Heart left ventricle (tissue), 16 donors: Measurements from ENCODE around the gene NEK5. TPM values are rescaled to one million over a fixed set of nuclear protein-coding genes. Genes with fewer than 3 reads are reported as not detected.
A peak's percentile ranks its signal among the peaks of the same experiment; 100 is the strongest.

Experiments
- ATAC-seq, 4 donors: fragments of 200-7000 bp; cut with Tn5 transposase; one replicate each; pipeline ENCODE4 v1.9.1; 2020 to 2022; ENCODE audit warnings: moderate library complexity in 4 of 4, mild to moderate bottlenecking in 3 of 4, moderate number of reproducible peaks in 1 of 4
- DNase-seq, 5 donors: peaks; one replicate each; pipeline ENCODE4 v3.0.0-alpha.2; 2020
- H3K27ac ChIP-seq, 12 donors: fragments of 200-600 bp; sonication (generic) in 4 of 12; one replicate each; pipeline versions ENCODE4 v1.5.0 to v1.8.0; 2016 to 2022; ENCODE audit warnings: mild to moderate bottlenecking in 2 of 12
- H3K27me3 ChIP-seq, 9 donors: fragments of 200-600 bp; sonication (generic) in 2 of 9; one replicate each; pipeline versions ENCODE4 v1.5.1 to v1.8.0; 2016 to 2022; ENCODE audit warnings: mild to moderate bottlenecking in 3 of 9
- H3K36me3 ChIP-seq, 9 donors: fragments of 200-600 bp; sonication (generic) in 2 of 9; one replicate each; pipeline versions ENCODE4 v1.5.0 to v1.8.0; 2018 to 2022; ENCODE audit warnings: mild to moderate bottlenecking in 2 of 9
- H3K4me1 ChIP-seq, 12 donors: fragments of 200-600 bp; sonication (generic) in 4 of 12; one replicate each; pipeline versions ENCODE4 v1.5.0 to v1.8.0; 2016 to 2022; ENCODE audit warnings: mild to moderate bottlenecking in 3 of 12
- H3K4me3 ChIP-seq, 12 donors: fragments of 200-600 bp; sonication (generic) in 4 of 12; one replicate each; pipeline versions ENCODE4 v1.5.0 to v1.8.0; 2017 to 2022; ENCODE audit warnings: mild to moderate bottlenecking in 9 of 12, moderate library complexity in 4 of 12
- H3K9me3 ChIP-seq, 12 donors: fragments of 200-600 bp; sonication (generic) in 4 of 12; one replicate each; pipeline versions ENCODE4 v1.5.0 to v1.8.0; 2016 to 2022; ENCODE audit warnings: mild to moderate bottlenecking in 1 of 12
- CTCF ChIP-seq, 12 donors: fragments of 200-600 bp; sonication (generic) in 4 of 12; IDR thresholded peaks; one replicate each; pipeline versions ENCODE4 v1.5.0 to v1.8.0; 2018 to 2022; ENCODE audit warnings: antibody characterized with exemption in 12 of 12, mild to moderate bottlenecking in 5 of 12
- POLR2A ChIP-seq, 2 donors: fragments of 450-650 bp; IDR thresholded peaks; one replicate each; pipeline ENCODE4 v1.6.1; 2017; ENCODE audit warnings: antibody characterized with exemption in 2 of 2, mild to moderate bottlenecking in 2 of 2, moderate library complexity in 2 of 2
- WGBS, 4 donors: extraction: QIAGEN DNeasy Blood & Tissue Kit in 2 of 4; methylation state at CpG; one replicate each; pipeline versions ENCODE4 v1.1.5 to v1.1.7; 2013 to 2018; 5-methylcytosine and 5-hydroxymethylcytosine counted together
- intact Hi-C, 10 donors: fragments of 100-400 bp; cut with DNase I; formaldehyde crosslinking; loops; one replicate each; pipeline versions ENCODE4 v1.11.1 to v1.14.2; 2022
- polyA plus RNA-seq, 2 donors: library from polyadenylated mRNA; stranded (reverse); fragments of 200-250 nt; gene quantifications; one replicate each; pipeline ENCODE4 v1.2.3, GENCODE V29; 2013
- total RNA-seq, 9 donors: library from RNA; depleted of rRNA in 2 of 9; stranded (reverse); fragments of >200 nt in 2 of 9; fragmentation: NEBNext Ultra II Directional in 3 of 9; extraction: Animal tissue kit (Norgen Biotek cat#: 25700) in 3 of 9; gene quantifications; one replicate each; pipeline versions ENCODE4 v1.1.0 to v1.2.4, GENCODE V29; 2016 to 2023
- donor health status: ischemic (EF 13 %, LVEDD 7.1; RV severe dilation, severe dysfunction).
- donor health status: healthy with polysubstance abuse.
- donor health status: DM: no; HTN: yes; CAD: no.
- donor health status: DM: no; HTN: no; CAD: no.
- donor health status: ischemic (EF 25% LVEDD 6.9; RV normal size, moderate dysfunction).
- donor health status: ischemic (EF 25% LVEDD 5.7; RV mildly dilated, moderate dysfunction).
- donor health status: healthy.
- donor health status: DM: yes; HTN: yes; CAD: no.
- donor health status: ischemic (EF 35%, LVEDD 5.7; RV mildly dilated, moderate dysfunction).
- donor health status: nonischemic (EF 11% LVEDD 7.7; RV severe dilation, severe dysfunction).
- donor health status: DM: yes; HTN: yes; CAD: no.
- donor health status: PGD.
- donor health status: ischemic (EF 29% LVEDD 5.4; RV normal size, mild dysfunction).
- donor health status: nonischemic (EF 23%, LVEDD 6.1; RV moderate dilation, normal function).

The NEK5 gene
- total and polyA plus RNA-seq, 11 donors = 0.04 to 1.1 (median 0.41) TPM; not detected in 3

- Histone ChIP-seq H3K27me3 (no peaks in the 10 kb centered on the region), H3K27ac (no peak overlapping the region), H3K4me3 (no peak overlapping the region), H3K36me3 (peaks cover 0 to 98% (median 81%) of the 10 kb centered on the region in 9 donors), H3K4me1 (no peaks in the 10 kb centered on the region), H3K9me3 (no peaks in the 10 kb centered on the region)
- no peak for DNase-seq
- TF ChIP-seq CTCF (IDR thresholded peaks at IDR 0.05) (no peak), POLR2A (IDR thresholded peaks at IDR 0.05) (no peak)
- ATAC-seq = no peak
- intact Hi-C loops = no loop called here
Observed at GRCh38 chr13:52136763-52137162, 7.9 kb upstream of the NEK5 start.

GRCh38 chr13:52130641-52131040, 1.8 kb upstream of the NEK5 start:
- H3K4me3 ChIP-seq = no peak overlapping the region
- H3K4me1 ChIP-seq = peaks cover 0 to 23% (median 12%) of the 10 kb centered on the region in 12 donors
- H3K27ac ChIP-seq = no peak overlapping the region
- intact Hi-C loops = loop anchor here in 1 of 10 donors (5.0 kb wide), 1 partner anchor 53 kb away; no protein-coding TSS in a partner anchor
- DNase-seq (no peak), ATAC-seq (no peak)
- H3K27me3 ChIP-seq = no peaks in the 10 kb centered on the region
- no peak for TF ChIP-seq CTCF (IDR thresholded peaks at IDR 0.05)
- no peaks in the 10 kb centered on the region for H3K9me3 ChIP-seq
- H3K36me3 ChIP-seq = peaks cover 0 to 52% (median 46%) of the 10 kb centered on the region in 9 donors

GRCh38 chr13:52127783-52128702, 830 bp downstream of the NEK5 start:
- intact Hi-C loops = loop anchor here (1.0 to 10.0 kb wide), 12 partner anchors 56 to 316 kb away; partner anchors contain the start of gene TMEM272 (in 2 of the 10)
- Histone ChIP-seq H3K27me3 (no peaks in the 10 kb centered on the region), H3K36me3 (peaks cover 0 to 27% (median 23%) of the 10 kb centered on the region in 9 donors), H3K4me1 (peaks cover 0 to 23% (median 12%) of the 10 kb centered on the region in 12 donors), H3K27ac (peak overlapping the region in 5 of 12 donors; percentile 1 to 48 (median 34)), H3K4me3 (peak overlapping the region; percentile 62 to 85 (median 75)), H3K9me3 (no peaks in the 10 kb centered on the region)
- 1 to 2% (median 1%) methylated on average over 33 of the region's 33 CpGs for WGBS, 4 donors
- TF ChIP-seq POLR2A (IDR thresholded peaks at IDR 0.05) = no peak
- TF ChIP-seq CTCF (IDR thresholded peaks at IDR 0.05) = peak; percentile 78 to 91 (median 82)
- ATAC-seq (peak; percentile 60 to 90 (median 82)), DNase-seq (peak in 3 of 5 donors; percentile 43 to 50 (median 45))

- 36 to 49% (median 39%) methylated on average over 6 of the region's 6 CpGs for WGBS, 4 donors
- H3K27me3 ChIP-seq = no peaks in the 10 kb centered on the region
- peaks cover 0 to 23% (median 12%) of the 10 kb centered on the region in 12 donors for H3K4me1 ChIP-seq
- TF ChIP-seq CTCF (IDR thresholded peaks at IDR 0.05) (no peak), POLR2A (IDR thresholded peaks at IDR 0.05) (no peak)
- H3K36me3 ChIP-seq = peaks cover 0 to 20% (median 16%) of the 10 kb centered on the region in 9 donors
- H3K27ac ChIP-seq = peak overlapping the region in 1 of 12 donors; percentile 46
- intact Hi-C loops = loop anchor here (2.0 to 10.0 kb wide), 10 partner anchors 55 to 315 kb away; partner anchors contain the start of gene TMEM272 (in 2 of the 10)
- H3K9me3 ChIP-seq = no peaks in the 10 kb centered on the region
- peak in 2 of 4 donors; percentile 4 to 6 for ATAC-seq
- H3K4me3 ChIP-seq = peak overlapping the region in 6 of 12 donors; percentile 76 to 85 (median 82)
- DNase-seq = no peak
Observed at GRCh38 chr13:52127378-52127777, 1.5 kb downstream of the NEK5 start.
